H1 (cell line): ENCODE data around the gene KIAA0040. TPM values are rescaled to one million over a fixed set of nuclear protein-coding genes. Genes with fewer than 3 reads are reported as not detected.

Source experiments
- SRF ChIP-seq: IDR thresholded peaks from 2 replicates; pipeline ENCODE4 v1.6.1; 2011; ENCODE audit warnings: mild to moderate bottlenecking, low read depth, low read length, moderate library complexity
- polyA plus RNA-seq, 7 experiments: library from polyadenylated mRNA; depleted of rRNA in 3 of 7; stranded (reverse) in 5 of 7; unstranded in 2 of 7; fragments of >200 nt in 5 of 7; fragments of 200-250 nt in 2 of 7; gene quantifications; 1 replicate in 5 of 7; 2 replicates in 1 of 7; 4 replicates in 1 of 7; pipeline versions ENCODE4 v1.2.1 to v1.2.3, GENCODE V29; 2011 to 2013; ENCODE audit warnings: missing spikeins in 2 of 7, mixed read lengths in 2 of 7
- total RNA-seq: library from RNA; stranded (reverse); fragmentation: NEBNext Ultra II Directional; extraction: Animal tissue kit (Norgen Biotek cat#: 25700); gene quantifications from 2 replicates; pipeline ENCODE4 v1.2.1, GENCODE V29; 2021

KIAA0040 gene
- total and polyA plus RNA-seq, 2 of the 8 experiments (the other 6 are each of a cell fraction or from before 2014, with no cell fraction given) = 11.0 to 14.1 TPM

DNA sequence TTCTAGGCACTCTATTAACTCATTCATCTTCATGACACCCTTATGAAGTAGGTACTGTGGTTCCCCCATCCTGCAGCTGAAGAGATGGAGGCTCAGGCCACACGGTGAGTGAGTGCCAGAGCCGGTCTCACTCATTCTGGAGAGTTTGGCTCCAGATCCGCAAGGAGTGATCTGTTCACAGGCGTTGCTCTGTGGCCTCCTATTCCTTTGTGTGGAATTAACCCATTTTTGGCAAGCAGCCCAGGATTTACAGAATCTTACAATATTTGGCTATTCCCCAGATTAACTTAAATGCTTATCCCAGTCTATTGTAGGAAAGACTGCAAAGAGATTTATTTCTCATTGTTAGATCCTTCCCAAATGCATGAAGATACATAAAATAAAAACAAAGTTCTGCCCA, 29.6 kb downstream of the KIAA0040 start (continued):
- TF ChIP-seq SRF = no peak
